Hepatocyte (in vitro differentiated cells): ENCODE results near the gene ANKDD1B. TPM values are rescaled to one million over a fixed set of nuclear protein-coding genes. Genes with fewer than 3 reads are reported as not detected.

ENCODE experiments used
- DNase-seq: peaks from one replicate; pipeline ENCODE4 v3.0.0-alpha.2; 2016; ENCODE audit warnings: low spot score
- H2AFZ ChIP-seq: fragments of 200-600 bp; sonication (generic); 2 replicates; pipeline ENCODE4 v1.6.0; 2016; ENCODE audit warnings: antibody characterized with exemption, mild to moderate bottlenecking
- H3K27ac ChIP-seq: fragments of 200-600 bp; sonication (generic); 2 replicates; pipeline ENCODE4 v1.5.1; 2016; ENCODE audit warnings: mild to moderate bottlenecking
- H3K27me3 ChIP-seq: fragments of 200-600 bp; sonication (generic); 2 replicates; pipeline ENCODE4 v1.6.1; 2016
- H3K36me3 ChIP-seq: fragments of 200-600 bp; sonication (generic); replicated peaks from 2 replicates; pipeline ENCODE4 v1.5.1; 2016; ENCODE audit warnings: low read depth; ENCODE audit not compliant: insufficient read depth
- H3K4me1 ChIP-seq: fragments of 200-600 bp; sonication (generic); 2 replicates; pipeline ENCODE4 v1.5.1; 2016; ENCODE audit warnings: mild to moderate bottlenecking, moderate library complexity; ENCODE audit not compliant: insufficient read depth
- H3K4me2 ChIP-seq: fragments of 200-600 bp; sonication (generic); 2 replicates; pipeline ENCODE4 v1.6.0; 2016
- H3K4me3 ChIP-seq: fragments of 200-600 bp; sonication (generic); 2 replicates; pipeline ENCODE4 v1.5.1; 2016; ENCODE audit warnings: mild to moderate bottlenecking
- H3K79me2 ChIP-seq: fragments of 200-600 bp; sonication (generic); 2 replicates; pipeline ENCODE4 v1.6.0; 2017; ENCODE audit warnings: mild to moderate bottlenecking
- H3K9me2 ChIP-seq: fragments of 200-600 bp; sonication (generic); replicated peaks from 2 replicates; pipeline ENCODE4 v1.6.0; 2017; ENCODE audit warnings: mild to moderate bottlenecking; ENCODE audit not compliant: insufficient read depth
- H3K9me3 ChIP-seq: fragments of 200-600 bp; sonication (generic); 2 replicates; pipeline ENCODE4 v1.5.1; 2016; ENCODE audit warnings: low read depth, mild to moderate bottlenecking
- H4K20me1 ChIP-seq: fragments of 200-600 bp; sonication (generic); 2 replicates; pipeline ENCODE4 v1.6.0; 2016; ENCODE audit warnings: mild to moderate bottlenecking; ENCODE audit not compliant: insufficient read depth, poor library complexity, severe bottlenecking
- EZH2 ChIP-seq: fragments of 200-600 bp; sonication (generic); IDR thresholded peaks from 2 replicates; pipeline ENCODE4 v1.6.1; 2016; ENCODE audit warnings: antibody characterized with exemption, mild to moderate bottlenecking, borderline replicate concordance
- EZH2phosphoT487 ChIP-seq: fragments of 200-600 bp; sonication (generic); IDR thresholded peaks from one replicate; pipeline ENCODE4 v1.6.1; 2018; ENCODE audit warnings: antibody characterized with exemption, mild to moderate bottlenecking, low read depth, moderate library complexity; ENCODE audit not compliant: unreplicated experiment, severe bottlenecking
- WGBS: methylation state at CpG from one replicate; pipeline ENCODE4 v1.1.6; 2016; ENCODE audit warnings: low lambda C conversion rate; ENCODE audit errors: missing lambda C conversion rate; 5-methylcytosine and 5-hydroxymethylcytosine counted together
- polyA plus RNA-seq: library from polyadenylated mRNA; unstranded; fragments of >200 nt; fragmentation: Nextera tagmentation; extraction: Ambion mirVana; gene quantifications from 2 replicates; pipeline ENCODE4 v1.2.1, GENCODE V29; 2016
- total RNA-seq: library from RNA; depleted of rRNA; stranded (reverse); fragments of >200 nt; gene quantifications from 2 replicates; pipeline ENCODE4 v1.2.3, GENCODE V29; 2014
- TF ChIP-seq, protein P1 (sequence below): fragments of 200-600 bp; sonication (generic); IDR thresholded peaks from 2 replicates; pipeline ENCODE4 v1.5.1; 2016; ENCODE audit warnings: antibody characterized with exemption, mild to moderate bottlenecking; ENCODE audit not compliant: poor library complexity

ANKDD1B gene
- total and polyA plus RNA-seq, 2 experiments from 2014 or later, result 0.71 to 4.7 TPM

DNA sequence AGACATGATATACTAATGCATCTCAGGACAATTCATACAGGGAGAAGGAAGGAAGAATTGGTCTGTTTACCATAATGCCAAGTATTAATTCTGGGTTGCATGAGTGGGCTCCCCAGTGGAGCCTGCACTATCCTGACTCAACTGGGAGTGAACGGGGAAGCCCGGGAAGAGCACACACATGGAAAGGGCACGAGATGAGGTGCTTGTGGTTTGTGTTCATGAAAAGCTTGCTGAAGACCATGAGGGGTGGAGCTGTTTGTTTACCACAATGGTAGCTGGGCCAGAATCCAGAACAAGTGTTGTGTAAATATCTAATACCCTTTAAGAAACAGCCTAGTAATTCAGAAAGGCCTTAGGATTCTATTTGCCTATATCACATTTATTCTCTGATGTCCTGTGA is 61.4 kb downstream of the ANKDD1B start:
- Histone ChIP-seq H3K36me3 (no peaks in the 10 kb centered on the region), H3K9me2 (no peaks in the 10 kb centered on the region), H3K27ac (no peak overlapping the region), H3K4me2 (no peak overlapping the region), H3K9me3 (no peaks in the 10 kb centered on the region), H2AFZ (no peak overlapping the region), H3K27me3 (no peaks in the 10 kb centered on the region), H3K79me2 (no peaks in the 10 kb centered on the region), H3K4me1 (peaks cover 13% of the 10 kb centered on the region), H3K4me3 (no peak overlapping the region), H4K20me1 (no peaks in the 10 kb centered on the region)
- no peak for TF ChIP-seq EZH2
- TF ChIP-seq, protein P1, sequence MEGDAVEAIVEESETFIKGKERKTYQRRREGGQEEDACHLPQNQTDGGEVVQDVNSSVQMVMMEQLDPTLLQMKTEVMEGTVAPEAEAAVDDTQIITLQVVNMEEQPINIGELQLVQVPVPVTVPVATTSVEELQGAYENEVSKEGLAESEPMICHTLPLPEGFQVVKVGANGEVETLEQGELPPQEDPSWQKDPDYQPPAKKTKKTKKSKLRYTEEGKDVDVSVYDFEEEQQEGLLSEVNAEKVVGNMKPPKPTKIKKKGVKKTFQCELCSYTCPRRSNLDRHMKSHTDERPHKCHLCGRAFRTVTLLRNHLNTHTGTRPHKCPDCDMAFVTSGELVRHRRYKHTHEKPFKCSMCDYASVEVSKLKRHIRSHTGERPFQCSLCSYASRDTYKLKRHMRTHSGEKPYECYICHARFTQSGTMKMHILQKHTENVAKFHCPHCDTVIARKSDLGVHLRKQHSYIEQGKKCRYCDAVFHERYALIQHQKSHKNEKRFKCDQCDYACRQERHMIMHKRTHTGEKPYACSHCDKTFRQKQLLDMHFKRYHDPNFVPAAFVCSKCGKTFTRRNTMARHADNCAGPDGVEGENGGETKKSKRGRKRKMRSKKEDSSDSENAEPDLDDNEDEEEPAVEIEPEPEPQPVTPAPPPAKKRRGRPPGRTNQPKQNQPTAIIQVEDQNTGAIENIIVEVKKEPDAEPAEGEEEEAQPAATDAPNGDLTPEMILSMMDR, result no peak
- TF ChIP-seq EZH2phosphoT487, result no peak
- 80% methylated on average over 3 of the region's 3 CpGs for WGBS
- no peak for DNase-seq

DNA sequence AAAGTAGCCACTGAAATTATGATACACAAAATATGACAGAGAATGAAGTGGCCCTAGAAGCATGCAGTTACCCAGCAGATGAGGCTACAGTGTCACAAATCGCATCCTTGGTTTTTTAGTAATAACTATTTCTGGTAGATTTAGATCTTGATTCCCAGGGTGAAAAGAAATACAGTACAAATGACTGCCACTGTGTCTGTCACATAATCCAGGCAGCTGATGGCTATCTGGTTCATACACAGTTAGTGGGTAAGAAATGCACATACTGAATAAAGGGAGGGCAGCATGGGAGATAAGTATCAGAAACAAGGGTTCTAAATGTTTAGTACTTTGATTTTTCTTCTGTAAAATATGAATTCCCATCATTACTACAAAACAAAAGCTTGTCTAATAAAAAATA is 64.5 kb downstream of the ANKDD1B start:
- DNase-seq, result no peak
- TF ChIP-seq, protein P1, result no peak
- TF ChIP-seq EZH2phosphoT487 (no peak), EZH2 (no peak)
- H3K36me3 ChIP-seq, result no peaks in the 10 kb centered on the region
- H3K79me2 ChIP-seq, result no peaks in the 10 kb centered on the region
- 90% methylated on average over 1 of the region's 1 CpG for whole genome bisulfite sequencing
- no peak overlapping the region for H3K4me3 ChIP-seq
- no peak overlapping the region for H2AFZ ChIP-seq
- no peak overlapping the region for H3K4me2 ChIP-seq
- H4K20me1 ChIP-seq, result no peaks in the 10 kb centered on the region
- H3K27me3 ChIP-seq, result no peaks in the 10 kb centered on the region
- no peaks in the 10 kb centered on the region for H3K9me3 ChIP-seq
- H3K9me2 ChIP-seq, result no peaks in the 10 kb centered on the region
- no peak overlapping the region for H3K27ac ChIP-seq
- no peaks in the 10 kb centered on the region for H3K4me1 ChIP-seq

DNA sequence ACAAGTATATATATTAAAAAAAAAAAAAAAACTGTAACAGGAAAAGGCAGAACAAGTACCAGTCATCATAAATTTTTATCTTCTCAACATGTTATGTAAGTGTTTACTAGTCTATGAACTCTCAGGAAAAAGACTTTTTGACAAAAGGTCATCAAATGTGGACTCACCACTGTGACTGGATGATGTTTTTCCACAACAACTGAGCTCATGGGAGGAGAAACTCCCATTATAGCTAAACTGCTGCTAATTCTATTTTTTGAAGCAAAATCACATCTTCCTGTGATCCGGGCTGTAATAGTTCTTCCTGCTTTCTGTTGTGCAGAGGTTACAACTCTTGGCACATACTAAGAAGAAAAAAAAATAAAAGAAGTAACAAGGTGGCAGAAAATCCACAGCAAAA is 66.4 kb downstream of the ANKDD1B start:
- Histone ChIP-seq H3K9me3 (no peaks in the 10 kb centered on the region), H4K20me1 (no peaks in the 10 kb centered on the region), H3K27ac (no peak overlapping the region), H2AFZ (no peak overlapping the region), H3K4me3 (no peak overlapping the region), H3K36me3 (no peaks in the 10 kb centered on the region), H3K4me1 (no peaks in the 10 kb centered on the region), H3K9me2 (no peaks in the 10 kb centered on the region), H3K79me2 (no peaks in the 10 kb centered on the region), H3K4me2 (no peak overlapping the region), H3K27me3 (no peaks in the 10 kb centered on the region)
- DNase-seq, result no peak
- TF ChIP-seq, protein P1, result no peak
- TF ChIP-seq EZH2 (no peak), EZH2phosphoT487 (no peak)
- WGBS, result 88% methylated on average over 1 of the region's 1 CpG

DNA sequence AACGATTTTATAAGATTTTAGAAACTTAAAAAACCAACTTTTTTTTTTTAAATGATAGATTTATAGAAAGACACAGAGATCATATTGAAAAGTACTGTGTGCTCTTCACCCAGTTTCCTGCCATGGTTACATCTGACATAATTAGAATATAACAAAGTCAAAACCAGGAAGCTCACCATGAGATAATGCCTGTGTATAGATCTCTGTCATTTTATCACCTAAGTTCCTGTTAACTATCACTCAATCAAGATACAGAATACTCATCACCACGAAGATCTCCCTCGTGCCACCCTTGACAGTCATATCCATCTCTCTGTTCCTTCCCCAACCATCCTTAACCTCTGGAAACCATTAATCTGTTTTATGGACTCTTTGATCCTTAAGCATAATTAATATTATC is 66.9 kb downstream of the ANKDD1B start:
- 82% methylated on average over 3 of the region's 3 CpGs for WGBS

More for the DNA sequence above, 66.9 kb downstream of the ANKDD1B start:
- no peak overlapping the region for H2AFZ ChIP-seq
- no peaks in the 10 kb centered on the region for H3K9me3 ChIP-seq
- H3K4me3 ChIP-seq, result no peak overlapping the region
- H3K27me3 ChIP-seq, result no peaks in the 10 kb centered on the region
- no peak for TF ChIP-seq EZH2phosphoT487
- no peak for TF ChIP-seq EZH2
- TF ChIP-seq, protein P1, result no peak
- no peak overlapping the region for H3K27ac ChIP-seq
- H3K4me2 ChIP-seq, result no peak overlapping the region
- no peaks in the 10 kb centered on the region for H3K9me2 ChIP-seq
- H3K4me1 ChIP-seq, result no peaks in the 10 kb centered on the region
- no peak for DNase-seq
- H4K20me1 ChIP-seq, result no peaks in the 10 kb centered on the region
- no peaks in the 10 kb centered on the region for H3K79me2 ChIP-seq
- no peaks in the 10 kb centered on the region for H3K36me3 ChIP-seq
